ENCODE data around the gene SLC9A9. TPM values are rescaled to one million over a fixed set of nuclear protein-coding genes. Genes with fewer than 3 reads are reported as not detected.

Gene SLC9A9
- total RNA-seq, 1 experiment from 2014 or later: 2.2 TPM

GRCh38 chr3:143360244-143360643 lies 488.0 kb downstream of the SLC9A9 start:
- BruUV-seq (replicated peaks): no TSS peak

GRCh38 chr3:143358793-143359491 lies 489.3 kb downstream of the SLC9A9 start:
- intact Hi-C loops (cut with micrococcal nuclease): no loop called here
- POLR2A ChIA-PET: interaction anchor here (1.0 kb wide), 1 partner anchor 27 kb away, joined by 3 read pairs; no protein-coding TSS in a partner anchor
- BruUV-seq (replicated peaks): no TSS peak
- no peak for TF ChIP-seq CTCF (IDR thresholded peaks at IDR 0.05; ENCODE audit: unreplicated experiment)
- Mint-ChIP-seq H3K36me3 (ENCODE audit: insufficient read depth, unreplicated experiment) (no peaks in the 10 kb centered on the region), H3K27me3 (ENCODE audit: insufficient read depth, unreplicated experiment) (no peaks in the 10 kb centered on the region), H3K27ac (ENCODE audit: low read depth, unreplicated experiment) (no peak overlapping the region), H3K9me3 (ENCODE audit: unreplicated experiment) (no peaks in the 10 kb centered on the region), H3K4me1 (ENCODE audit: insufficient read depth, unreplicated experiment) (peaks cover 27% of the 10 kb centered on the region), H3K4me3 (ENCODE audit: unreplicated experiment) (no peak overlapping the region)
- DNase-seq (ENCODE audit: unreplicated experiment): no peak
- CTCF ChIA-PET: interaction anchor here (1.0 kb wide), 1 partner anchor 22 kb away, joined by 4 read pairs; no protein-coding TSS in a partner anchor

More at GRCh38 chr3:143360244-143360643, 488.0 kb downstream of the SLC9A9 start:
- Mint-ChIP-seq H3K4me3 (ENCODE audit: unreplicated experiment) (no peak overlapping the region), H3K36me3 (ENCODE audit: insufficient read depth, unreplicated experiment) (no peaks in the 10 kb centered on the region), H3K27ac (ENCODE audit: low read depth, unreplicated experiment) (no peak overlapping the region), H3K9me3 (ENCODE audit: unreplicated experiment) (no peaks in the 10 kb centered on the region), H3K4me1 (ENCODE audit: insufficient read depth, unreplicated experiment) (peaks cover 27% of the 10 kb centered on the region), H3K27me3 (ENCODE audit: insufficient read depth, unreplicated experiment) (no peaks in the 10 kb centered on the region)
- CTCF ChIA-PET: interaction anchor here (1.0 kb wide), 1 partner anchor 24 kb away, joined by 4 read pairs; no protein-coding TSS in a partner anchor
- POLR2A ChIA-PET: interaction anchor here (0.6 to 1.2 kb wide), 6 partner anchors 12 to 615 kb away, joined by 3 read pairs; no protein-coding TSS in a partner anchor
- no peak for TF ChIP-seq CTCF (IDR thresholded peaks at IDR 0.05; ENCODE audit: unreplicated experiment)
- intact Hi-C loops (cut with micrococcal nuclease): no loop called here
- peak; percentile 63 for DNase-seq (ENCODE audit: unreplicated experiment)

GRCh38 chr3:143358155-143358792 lies 490.0 kb downstream of the SLC9A9 start:
- Mint-ChIP-seq H3K4me3 (ENCODE audit: unreplicated experiment) (no peak overlapping the region), H3K27ac (ENCODE audit: low read depth, unreplicated experiment) (no peak overlapping the region), H3K36me3 (ENCODE audit: insufficient read depth, unreplicated experiment) (no peaks in the 10 kb centered on the region), H3K4me1 (ENCODE audit: insufficient read depth, unreplicated experiment) (peaks cover 26% of the 10 kb centered on the region), H3K27me3 (ENCODE audit: insufficient read depth, unreplicated experiment) (no peaks in the 10 kb centered on the region), H3K9me3 (ENCODE audit: unreplicated experiment) (no peaks in the 10 kb centered on the region)
- intact Hi-C loops (cut with micrococcal nuclease): no loop called here
- DNase-seq (ENCODE audit: unreplicated experiment): no peak
- no TSS peak for BruUV-seq (replicated peaks)
- ChIA-PET CTCF (no interaction called here), POLR2A (interaction anchor here (0.6 kb wide), 1 partner anchor 297 kb away, joined by 4 read pairs; no protein-coding TSS in a partner anchor)
- TF ChIP-seq CTCF (IDR thresholded peaks at IDR 0.05; ENCODE audit: unreplicated experiment): no peak

- Mint-ChIP-seq H3K27me3 (ENCODE audit: insufficient read depth, unreplicated experiment) (no peaks in the 10 kb centered on the region), H3K27ac (ENCODE audit: low read depth, unreplicated experiment) (no peak overlapping the region), H3K4me1 (ENCODE audit: insufficient read depth, unreplicated experiment) (peaks cover 20% of the 10 kb centered on the region), H3K9me3 (ENCODE audit: unreplicated experiment) (no peaks in the 10 kb centered on the region), H3K36me3 (ENCODE audit: insufficient read depth, unreplicated experiment) (no peaks in the 10 kb centered on the region), H3K4me3 (ENCODE audit: unreplicated experiment) (no peak overlapping the region)
- no peak for TF ChIP-seq CTCF (IDR thresholded peaks at IDR 0.05; ENCODE audit: unreplicated experiment)
- ChIA-PET POLR2A (no interaction called here), CTCF (interaction anchor here (1.0 kb wide), 1 partner anchor 46 kb away, joined by 3 read pairs; no protein-coding TSS in a partner anchor)
- DNase-seq (ENCODE audit: unreplicated experiment): no peak
- BruUV-seq (replicated peaks): no TSS peak
- intact Hi-C loops (cut with micrococcal nuclease): no loop called here
Observed at GRCh38 chr3:143357700-143358099, 490.6 kb downstream of the SLC9A9 start.

Measured in MCF 10A (cell line).